Fibroblast of skin of abdomen (primary cell): Measurements from ENCODE around the gene EHD3.

Source experiments
- DNase-seq: peaks from one replicate; pipeline ENCODE4 v3.0.0-alpha.2; 2013

The EHD3 gene

DNA sequence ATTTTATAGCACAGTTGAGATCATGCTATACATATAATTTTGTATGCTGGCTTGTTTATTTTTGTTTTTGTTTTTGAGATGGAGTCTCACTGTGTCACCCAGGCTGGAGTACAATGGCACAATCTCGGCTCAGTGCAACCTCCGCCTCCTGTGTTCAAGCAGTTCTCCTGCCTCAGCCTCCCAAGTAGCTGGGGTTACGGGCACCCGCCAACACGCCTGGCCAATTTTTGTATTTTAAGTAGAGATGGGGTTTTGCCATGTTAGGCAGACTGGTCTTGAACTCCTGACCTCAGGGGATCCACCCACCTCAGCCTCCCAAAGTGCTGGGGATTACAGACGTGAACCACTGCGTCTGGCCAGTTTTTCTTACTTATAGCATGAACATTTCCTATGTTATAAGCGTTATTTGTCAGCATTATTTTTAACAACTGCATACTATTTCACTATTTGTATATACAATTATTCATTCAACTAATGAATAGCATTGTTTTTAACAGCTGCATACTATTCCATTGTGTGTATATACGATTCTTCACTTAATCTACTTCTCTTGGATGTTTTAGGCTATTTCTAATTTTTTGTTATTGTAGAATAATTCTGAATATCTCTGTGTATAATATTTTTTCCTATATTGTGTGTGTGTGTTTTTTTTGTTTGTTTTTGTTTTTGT is 3.5 kb downstream of the EHD3 start:
- no peak for DNase-seq

DNA sequence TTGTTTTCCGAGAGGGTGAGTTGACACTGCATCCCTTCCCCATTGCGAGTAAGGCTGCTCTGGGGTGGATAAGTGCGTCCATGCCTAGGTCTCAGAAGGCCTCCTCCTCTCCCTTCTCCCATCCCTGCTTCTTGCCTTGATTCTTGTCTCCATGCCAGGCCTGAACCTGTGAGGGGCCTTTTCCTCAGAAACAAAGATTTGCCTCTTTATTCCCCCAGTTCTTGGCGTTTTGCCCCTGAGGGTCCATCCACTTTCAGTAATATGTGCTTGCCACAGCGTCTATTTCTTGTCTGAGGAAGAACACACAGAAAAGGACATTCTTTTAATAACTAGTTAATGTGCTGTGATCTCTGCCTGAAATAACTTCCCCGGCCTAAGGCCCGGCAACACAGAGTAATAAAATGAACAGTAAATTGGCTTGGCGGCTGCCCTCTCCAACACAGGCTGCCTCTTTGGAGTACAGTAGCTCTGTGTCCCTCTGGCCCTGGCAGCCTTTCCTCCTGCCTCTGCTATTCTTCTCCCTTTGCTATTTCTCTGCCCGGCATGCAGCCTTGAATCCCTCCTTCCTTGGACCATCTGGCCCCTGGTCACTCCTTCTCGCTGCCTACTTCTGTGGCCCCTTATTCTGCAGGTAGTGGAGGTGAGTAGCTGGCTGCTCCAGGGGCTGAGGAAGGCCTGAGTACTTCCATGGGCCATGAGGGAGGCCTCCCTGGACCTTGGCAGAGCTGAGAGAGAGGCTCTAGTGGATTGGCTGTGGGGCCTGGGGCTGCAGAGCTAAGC is 4.4 kb downstream of the EHD3 start:
- no peak for DNase-seq

DNA sequence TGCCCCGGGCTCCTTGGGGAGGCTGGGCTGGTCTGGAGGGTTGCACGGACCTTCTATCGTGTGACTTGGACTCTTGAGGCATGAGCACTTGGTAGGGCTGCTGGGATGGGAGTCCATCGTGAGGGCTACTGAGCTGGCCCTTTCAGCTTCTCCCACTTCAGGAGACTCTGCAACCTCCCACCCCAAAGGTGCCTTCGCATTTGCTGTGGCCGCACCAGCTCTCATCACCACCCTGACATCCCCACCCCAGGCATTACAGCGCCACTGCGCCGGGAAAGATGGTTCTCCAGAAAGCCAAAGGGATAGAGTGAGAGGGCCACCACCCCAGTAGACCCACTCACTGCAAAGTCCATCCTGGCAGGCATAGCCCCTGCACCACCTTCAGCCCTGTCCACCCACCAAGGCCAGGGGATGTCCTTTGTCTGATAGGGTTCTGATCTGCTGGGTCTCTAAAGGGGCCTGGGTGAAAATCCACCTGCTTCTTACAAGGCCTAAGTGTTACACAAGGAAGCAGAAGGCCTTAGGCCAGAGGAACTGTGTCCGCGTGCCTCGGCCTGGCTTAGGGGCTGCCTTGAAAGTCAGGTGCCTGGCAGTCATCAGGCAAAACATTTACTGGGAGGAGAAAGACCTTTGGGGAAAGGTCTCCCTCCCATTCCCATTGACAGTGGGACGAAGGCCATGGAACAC is 5.1 kb downstream of the EHD3 start:
- no peak for DNase-seq

DNA sequence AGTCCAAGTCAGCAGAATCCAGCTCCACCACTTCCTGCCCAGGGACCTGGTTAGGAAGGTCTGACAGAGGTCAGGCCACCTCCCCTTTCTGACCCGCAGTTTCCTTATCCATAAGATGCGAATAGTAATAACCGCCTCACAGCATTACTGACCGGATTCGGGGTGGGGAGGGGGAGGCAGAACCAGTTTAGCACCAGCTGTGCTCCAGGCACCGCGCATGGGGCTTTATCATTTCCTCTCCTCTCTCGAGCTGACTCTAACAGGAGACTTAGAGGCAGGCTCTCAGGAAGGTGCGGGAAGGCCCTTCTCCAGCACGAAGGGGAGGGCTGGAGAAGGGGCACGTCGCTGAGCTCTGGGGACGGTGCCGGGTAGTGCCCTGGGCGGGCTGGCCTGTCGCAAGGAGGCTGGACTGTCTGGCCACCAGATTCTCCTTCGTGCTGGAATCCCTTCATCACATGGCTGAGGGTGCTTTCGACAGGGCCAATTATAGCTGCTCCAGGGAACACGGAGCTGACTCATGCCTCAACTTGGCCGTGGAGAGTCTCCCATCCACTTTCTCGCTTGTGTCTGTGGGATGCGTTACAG is 5.7 kb downstream of the EHD3 start:
- peak; percentile 56 for DNase-seq

DNA sequence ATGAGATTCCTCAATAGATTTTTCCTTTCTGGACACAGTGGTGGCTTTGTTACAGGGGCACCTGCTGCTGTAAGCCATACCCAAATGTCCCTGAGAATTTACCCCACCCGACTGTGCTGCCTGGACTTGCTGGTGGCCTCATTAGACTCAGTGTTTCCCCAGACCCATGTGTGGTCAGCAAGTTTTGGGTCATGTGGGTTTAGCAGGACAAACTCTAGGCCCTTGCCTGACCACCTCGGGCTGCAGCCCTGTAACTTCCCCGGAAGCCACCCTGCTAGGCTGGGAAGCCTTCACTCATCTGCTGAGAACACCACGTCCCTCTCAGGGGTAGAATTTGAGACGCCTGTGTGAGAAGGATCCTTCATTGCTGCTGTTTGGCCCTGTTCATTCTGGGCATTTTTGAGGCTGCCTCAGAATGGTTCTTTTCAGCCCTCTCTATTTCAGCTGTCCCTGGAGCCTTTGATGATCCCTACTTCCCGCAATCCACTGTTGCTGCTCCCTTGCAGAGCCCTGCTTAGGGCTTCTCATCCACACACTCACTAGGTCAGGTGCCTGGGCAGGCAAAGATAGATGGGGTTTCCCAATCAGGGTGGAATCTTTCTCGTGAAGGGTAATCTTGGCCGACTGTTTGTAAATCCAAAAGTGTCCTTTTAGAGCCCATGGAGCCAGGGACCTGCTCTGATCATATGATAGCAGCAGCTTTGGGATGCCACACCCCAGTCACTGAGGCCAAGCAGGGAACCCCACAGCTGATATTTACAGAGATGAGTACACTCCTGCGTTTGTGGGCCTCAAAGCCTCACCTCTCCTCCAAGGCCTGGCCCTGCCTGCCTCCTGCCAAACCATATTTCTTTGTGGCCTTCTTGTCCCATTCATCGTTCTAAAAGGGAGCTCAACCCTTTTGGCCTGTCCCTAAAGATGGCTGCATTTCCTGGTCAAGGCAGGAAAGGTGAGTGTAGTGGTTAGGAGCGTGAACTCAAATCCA is 6.7 kb downstream of the EHD3 start:
- no peak for DNase-seq

DNA sequence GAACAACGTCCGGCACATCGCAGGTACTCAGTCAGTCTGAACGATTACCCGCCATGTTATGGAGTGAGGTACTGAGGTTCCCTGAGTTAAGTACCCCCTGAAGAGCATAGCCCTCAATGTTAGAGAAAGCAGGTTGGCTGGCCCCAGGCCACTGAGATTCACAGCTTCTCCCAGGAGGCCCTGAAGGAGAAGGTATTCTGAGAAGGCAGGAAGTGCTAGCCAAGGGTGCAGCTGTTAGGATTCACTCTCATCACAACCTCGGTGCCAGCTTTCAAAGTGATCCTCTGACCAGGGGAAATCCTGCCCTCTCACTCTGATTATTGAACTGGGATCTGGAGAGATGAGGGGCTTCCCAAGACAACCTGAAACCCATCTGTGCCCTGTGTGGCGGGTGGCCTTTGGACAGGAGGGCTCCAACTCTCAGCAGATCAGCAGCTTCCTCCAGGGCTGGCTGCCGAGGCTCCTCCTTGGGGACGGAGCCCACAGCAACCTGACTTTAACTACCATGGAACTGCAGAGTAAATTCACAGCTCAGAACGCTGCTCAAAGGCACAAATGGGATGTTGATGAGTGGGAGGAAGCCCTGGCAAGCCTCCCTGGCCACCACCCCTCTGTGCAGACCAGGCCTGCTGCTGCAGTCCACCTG is 7.8 kb downstream of the EHD3 start:
- DNase-seq, result no peak

DNA sequence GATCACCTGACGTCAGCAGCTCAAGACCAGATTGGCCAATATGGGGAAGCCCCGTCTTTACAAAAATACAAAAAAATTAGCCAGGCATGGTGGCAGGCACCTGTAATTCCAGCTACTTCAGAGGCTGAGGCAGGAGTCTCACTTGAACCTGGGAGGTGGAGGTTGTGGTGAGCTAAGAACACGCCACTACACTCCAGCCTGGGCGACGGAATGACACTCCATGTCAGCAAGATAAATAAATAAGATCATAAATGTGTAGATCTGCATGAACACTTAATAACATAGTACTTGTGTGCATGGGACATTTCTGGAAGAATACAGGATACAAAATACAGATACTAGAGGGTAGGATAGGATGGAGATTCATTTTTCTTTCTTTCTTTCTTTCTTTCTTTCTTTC is 9.1 kb downstream of the EHD3 start:
- DNase-seq, result no peak

DNA sequence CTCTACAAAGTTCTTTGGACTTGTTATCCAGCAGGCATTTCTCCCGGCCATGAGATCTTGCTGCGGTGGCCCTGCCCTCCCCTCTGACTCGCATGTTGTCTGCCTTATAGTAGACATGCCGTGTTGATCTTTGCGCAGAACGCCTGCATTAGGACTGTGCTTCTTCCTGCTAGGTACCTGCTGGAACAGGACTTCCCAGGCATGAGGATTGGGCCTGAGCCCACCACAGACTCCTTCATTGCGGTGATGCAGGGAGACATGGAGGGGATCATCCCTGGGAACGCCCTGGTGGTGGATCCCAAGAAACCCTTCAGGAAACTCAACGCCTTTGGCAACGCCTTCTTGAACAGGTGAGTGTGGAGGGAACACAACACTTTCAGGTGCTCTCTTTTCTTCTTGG is 10.1 kb downstream of the EHD3 start:
- no peak for DNase-seq

DNA sequence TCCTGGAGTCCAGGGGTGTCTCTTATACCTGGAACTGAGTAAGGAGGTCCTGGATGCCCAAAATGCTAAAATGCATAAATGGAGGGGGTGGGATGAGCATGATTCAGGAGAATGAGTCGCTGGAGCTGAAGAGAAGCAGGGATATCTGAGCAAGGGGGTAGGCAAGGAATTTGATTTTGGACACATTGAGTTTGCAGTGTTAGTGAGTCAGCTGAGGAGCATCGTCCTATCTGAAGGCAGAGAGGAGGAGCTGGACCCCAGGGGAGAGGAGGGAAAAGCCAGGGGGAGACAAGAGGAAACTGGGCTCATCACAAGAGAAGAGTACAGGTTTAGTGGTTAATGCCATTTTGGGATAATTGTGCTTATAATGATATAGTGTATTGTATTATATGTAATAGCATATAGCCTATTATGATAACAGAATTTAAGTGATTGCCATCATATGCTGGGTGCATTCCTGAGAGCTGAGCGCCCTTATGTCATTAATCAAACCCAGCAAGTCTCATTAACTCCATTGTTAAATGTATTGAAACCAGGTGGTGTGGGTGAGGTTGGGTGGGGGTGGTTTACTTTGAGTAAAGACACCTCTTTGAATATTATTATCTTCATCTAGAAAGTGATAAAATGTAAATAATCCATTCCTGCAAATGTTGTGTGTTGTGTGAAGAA is 12.4 kb downstream of the EHD3 start:
- DNase-seq, result peak; percentile 73

DNA sequence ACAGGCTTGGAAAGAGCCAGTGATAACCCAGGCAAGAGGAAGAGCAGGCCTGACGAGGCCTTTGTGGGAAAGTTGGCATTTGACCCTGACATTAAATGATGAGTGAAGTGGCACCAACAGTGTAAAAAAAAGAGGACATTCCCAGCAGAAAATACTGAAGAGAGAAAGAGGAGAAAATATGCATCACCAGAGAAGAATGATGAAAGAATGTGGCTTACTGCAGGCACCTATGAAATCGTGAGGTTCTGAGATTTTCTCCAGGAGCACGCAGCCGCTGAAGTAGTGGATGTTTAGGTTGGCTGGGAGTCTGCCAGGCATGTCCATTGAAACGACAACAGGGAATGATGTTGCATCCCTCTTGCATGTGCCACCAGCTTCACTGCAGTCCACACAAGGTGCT is 13.8 kb downstream of the EHD3 start:
- peak; percentile 52 for DNase-seq

DNA sequence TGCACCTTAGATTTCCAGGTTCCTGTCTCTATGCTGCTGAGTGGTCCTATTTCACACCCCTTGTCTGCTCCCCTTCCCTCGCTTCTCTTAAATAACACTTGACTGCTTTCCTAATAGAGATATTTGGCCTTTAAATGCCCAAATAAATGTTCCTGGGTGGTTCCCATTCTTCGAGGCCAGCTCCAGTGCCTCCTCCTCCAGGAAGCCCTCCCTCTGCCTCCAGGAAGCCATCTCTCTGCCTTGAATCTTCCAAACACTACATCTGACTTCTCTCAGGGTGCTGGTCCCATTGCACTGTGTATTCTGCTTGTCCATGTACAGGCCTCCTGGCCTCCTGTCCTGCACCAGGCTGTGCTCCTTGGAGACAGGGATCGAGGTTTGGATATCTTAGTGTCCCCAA is 14.2 kb downstream of the EHD3 start:
- DNase-seq, result no peak

DNA sequence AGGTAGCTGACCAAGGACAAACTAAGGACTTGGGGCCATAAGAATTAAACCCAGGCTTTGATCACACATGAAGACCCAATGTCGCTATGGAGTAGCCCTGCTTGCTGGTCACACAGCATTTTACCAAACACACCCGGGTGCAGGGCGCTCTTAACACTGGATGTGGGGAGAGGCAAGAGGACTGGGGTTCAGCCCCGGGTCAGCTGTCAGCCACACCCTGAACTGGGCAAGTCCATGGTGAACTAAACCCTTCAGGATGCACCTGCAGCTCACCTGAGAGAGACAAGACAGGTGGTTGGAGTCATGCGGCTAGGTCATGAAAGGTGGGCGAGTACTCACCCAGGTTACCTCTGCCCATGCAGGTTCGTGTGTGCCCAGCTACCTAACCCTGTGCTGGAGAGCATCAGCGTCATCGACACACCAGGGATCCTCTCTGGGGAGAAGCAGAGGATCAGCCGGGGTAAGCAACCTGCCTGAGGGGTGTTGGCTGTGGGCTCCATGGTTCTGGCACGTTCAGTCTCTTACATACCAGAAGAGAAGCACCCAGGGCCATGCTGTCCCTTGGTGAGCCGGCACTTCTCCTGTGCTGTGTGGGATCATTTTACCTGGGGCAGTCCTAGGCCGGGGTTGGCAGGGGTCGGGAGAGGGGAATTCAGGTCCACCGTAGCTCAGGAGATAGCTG is 15.2 kb downstream of the EHD3 start:
- no peak for DNase-seq

DNA sequence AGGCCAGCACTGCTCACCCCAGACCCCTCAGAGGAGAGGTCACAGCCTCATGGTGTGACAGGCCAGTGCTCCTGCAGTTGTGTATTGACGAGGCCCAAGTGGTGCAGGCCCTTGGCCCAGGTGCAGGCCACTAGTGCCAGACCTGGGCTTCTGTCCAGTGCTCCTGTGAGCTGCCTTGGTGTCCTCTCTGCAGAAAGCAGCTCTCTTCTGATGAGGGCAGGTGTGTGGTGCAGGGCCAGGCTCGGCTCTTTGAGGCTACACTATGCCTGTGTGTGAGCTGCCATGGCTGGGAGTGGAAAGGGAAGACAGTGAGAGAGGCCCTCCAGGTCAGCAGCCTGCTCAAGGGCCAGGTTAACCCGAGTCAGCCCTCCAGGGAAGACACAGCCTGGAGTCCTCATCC is 17.1 kb downstream of the EHD3 start:
- DNase-seq, result no peak

DNA sequence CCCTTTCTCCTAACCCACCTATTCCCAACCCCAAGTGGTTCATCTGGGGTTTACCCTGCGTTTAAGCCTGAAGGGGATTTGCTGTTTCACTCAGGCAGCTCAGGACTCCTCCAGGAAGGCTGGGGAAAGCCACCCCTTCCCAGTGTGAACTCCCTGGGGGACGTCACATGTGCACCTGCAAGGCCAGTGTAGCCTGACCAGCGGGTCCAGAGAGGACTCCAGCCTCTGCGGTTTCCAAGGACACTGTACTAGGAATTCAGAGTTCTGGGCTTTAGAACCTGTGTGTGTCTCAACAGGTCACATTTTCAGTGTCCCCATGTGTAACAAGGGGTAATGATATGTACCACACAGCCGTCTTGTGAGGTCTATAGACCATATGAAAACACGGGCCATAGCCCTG is 17.9 kb downstream of the EHD3 start:
- DNase-seq, result no peak

DNA sequence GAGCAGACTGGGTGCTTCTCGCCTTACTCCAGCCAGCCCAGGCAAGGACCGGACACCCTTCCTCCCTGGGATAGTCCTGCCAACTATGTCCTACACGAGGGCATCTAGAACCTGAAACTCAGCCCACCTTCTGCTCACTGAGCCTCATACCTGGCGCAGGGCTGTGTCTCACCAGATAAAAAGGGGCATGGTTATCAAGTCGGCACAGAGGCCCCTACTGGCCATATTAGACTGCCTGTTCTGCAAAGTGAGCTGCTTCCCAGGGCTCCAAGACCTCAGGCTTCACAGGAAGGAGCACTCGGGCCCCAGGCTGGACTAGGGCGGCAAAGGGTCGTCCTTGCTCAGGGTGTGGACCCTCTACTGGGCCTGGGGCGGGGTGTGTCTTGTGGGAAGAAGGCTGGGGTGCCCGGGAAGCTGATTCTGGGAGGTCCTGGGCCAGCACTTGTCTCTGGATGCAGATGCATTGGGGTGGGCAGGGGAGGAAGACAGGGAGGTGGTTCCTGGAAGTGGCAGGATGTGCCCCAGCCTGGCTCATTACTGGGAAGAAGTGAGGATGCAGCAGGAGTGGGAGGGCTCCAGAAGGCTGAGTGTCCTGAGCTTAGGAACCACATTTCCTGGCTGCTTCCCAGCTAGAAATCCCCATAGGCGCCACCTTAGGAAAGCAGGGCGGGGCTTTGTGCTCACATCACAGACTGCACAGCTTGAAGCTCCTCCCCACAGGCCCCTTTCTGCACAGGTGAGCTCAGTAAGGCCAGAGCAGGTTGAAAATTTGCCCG is 19.6 kb downstream of the EHD3 start:
- DNase-seq, result no peak

DNA sequence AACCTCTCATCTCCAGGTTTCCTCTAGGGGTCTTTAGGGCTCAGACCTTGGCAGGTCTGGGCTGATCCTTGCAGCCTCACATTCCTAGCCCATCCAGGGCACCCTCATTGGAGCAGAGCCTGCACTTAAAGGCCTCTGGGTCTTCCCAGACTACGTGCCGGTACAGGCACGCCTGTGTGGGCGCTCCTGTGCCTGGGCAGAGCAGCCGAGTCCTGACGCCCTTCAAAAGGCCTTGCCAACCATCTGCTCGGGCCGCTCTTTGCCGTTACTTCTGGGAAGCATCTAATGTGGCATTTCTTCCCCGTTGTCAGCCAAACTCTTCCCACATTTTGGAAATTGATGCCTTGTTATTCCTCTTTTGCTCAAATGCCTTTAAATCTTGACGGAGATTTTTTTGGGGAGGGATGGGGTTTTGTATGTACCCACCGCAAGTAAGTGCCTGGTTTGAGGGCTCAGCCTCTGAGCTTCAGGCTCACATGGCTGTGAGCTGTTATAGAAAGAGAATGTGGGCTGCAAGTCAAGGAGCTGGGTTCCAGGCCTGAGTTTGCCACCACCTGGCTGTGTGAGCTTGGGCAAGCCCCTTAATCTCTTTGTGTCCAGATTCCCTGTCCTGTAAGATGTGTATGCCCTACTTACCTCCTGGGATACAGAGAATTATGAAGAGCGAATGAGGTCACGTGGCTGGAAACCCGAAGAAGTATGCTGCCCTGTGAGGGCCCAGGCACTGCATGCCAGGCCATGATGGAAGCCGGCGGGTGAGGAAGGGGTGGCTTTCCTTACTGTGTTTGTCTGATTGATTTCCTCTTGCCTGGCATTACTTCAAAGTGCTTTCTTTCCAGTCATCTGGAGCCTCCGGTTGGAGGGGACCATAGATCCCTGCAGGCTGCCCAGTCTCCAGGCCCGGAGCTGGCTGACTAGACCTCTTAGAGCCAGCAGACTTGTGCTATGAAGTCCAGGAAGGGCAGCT is 20.6 kb downstream of the EHD3 start:
- DNase-seq, result no peak

DNA sequence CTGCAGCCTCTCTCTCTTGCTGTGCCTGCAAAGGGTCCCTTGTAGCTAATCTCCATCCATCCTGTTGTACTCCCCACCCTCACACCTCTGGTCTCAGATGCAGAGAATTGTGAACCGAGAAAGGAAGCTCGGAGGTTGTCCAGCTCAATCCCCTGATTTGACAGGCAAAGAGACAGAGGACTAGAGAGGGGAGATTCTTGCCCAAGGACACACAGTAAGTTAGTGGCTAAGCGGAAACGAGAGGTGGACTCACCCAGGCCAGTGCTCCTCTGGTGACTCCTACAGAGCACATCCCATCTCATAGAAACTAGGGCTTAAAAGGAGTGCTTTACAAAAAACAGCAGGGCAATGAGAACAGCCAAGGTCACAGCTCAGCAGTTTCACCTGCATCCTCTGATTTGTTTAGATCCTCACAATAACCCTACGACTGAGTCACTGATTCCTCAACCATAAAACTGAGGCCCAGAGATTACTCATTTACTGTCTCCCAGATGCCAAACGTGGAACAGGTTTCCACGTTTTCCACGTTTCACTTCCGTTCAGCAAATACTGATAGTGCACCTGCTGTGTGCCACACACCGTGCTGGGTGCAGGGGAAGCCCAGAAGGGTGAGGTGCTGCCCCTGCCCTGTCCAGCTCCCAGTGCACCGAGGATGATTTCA is 22.1 kb downstream of the EHD3 start:
- DNase-seq, result no peak
